ENCODE data around the gene ARHGAP44. TPM values are rescaled to one million over a fixed set of nuclear protein-coding genes. Genes with fewer than 3 reads are reported as not detected.

The ARHGAP44 gene
- total RNA-seq, 1 donor from 2014 or later, result 12.4 TPM

GRCh38 chr17:13030459-13031300 lies 241.4 kb downstream of the ARHGAP44 start:
- Mint-ChIP-seq H3K36me3 (ENCODE audit: insufficient read depth) (peaks cover 4% of the 10 kb centered on the region), H3K27me3 (peaks cover 3% of the 10 kb centered on the region), H3K4me3 (ENCODE audit: low read depth) (no peak overlapping the region), H3K4me1 (ENCODE audit: low read depth) (no peaks in the 10 kb centered on the region), H3K9me3 (ENCODE audit: low read depth) (peaks cover 10% of the 10 kb centered on the region), H3K27ac (no peak overlapping the region)
- peak; percentile 88 for TF ChIP-seq CTCF (IDR thresholded peaks at IDR 0.05; ENCODE audit: unreplicated experiment)
- DNase-seq (ENCODE audit: low spot score, unreplicated experiment), result peak; percentile 45

- Mint-ChIP-seq H3K4me3 (ENCODE audit: low read depth) (no peak overlapping the region), H3K9me3 (ENCODE audit: low read depth) (peaks cover 18% of the 10 kb centered on the region), H3K27ac (no peak overlapping the region), H3K36me3 (ENCODE audit: insufficient read depth) (peaks cover 4% of the 10 kb centered on the region), H3K27me3 (peaks cover 3% of the 10 kb centered on the region), H3K4me1 (ENCODE audit: low read depth) (no peaks in the 10 kb centered on the region)
- peak; percentile 81 for TF ChIP-seq CTCF (IDR thresholded peaks at IDR 0.05; ENCODE audit: unreplicated experiment)
- DNase-seq (ENCODE audit: low spot score, unreplicated experiment), result peak; percentile 26
Measured at GRCh38 chr17:13031718-13032350, 242.5 kb downstream of the ARHGAP44 start.

- peaks cover 7% of the 10 kb centered on the region for H3K27me3 Mint-ChIP-seq
- H3K4me3 Mint-ChIP-seq (ENCODE audit: low read depth), result no peak overlapping the region
- H3K27ac Mint-ChIP-seq, result no peak overlapping the region
- H3K36me3 Mint-ChIP-seq (ENCODE audit: insufficient read depth), result peaks cover 4% of the 10 kb centered on the region
- H3K4me1 Mint-ChIP-seq (ENCODE audit: low read depth), result no peaks in the 10 kb centered on the region
- no peak for DNase-seq (ENCODE audit: low spot score, unreplicated experiment)
- TF ChIP-seq CTCF (IDR thresholded peaks at IDR 0.05; ENCODE audit: unreplicated experiment), result no peak
- peaks cover 24% of the 10 kb centered on the region for H3K9me3 Mint-ChIP-seq (ENCODE audit: low read depth)
Measured at GRCh38 chr17:13035420-13035819, 246.1 kb downstream of the ARHGAP44 start.

- peaks cover 7% of the 10 kb centered on the region for H3K27me3 Mint-ChIP-seq
Measured at GRCh38 chr17:13036751-13037150, 247.5 kb downstream of the ARHGAP44 start.

More at GRCh38 chr17:13036751-13037150, 247.5 kb downstream of the ARHGAP44 start:
- peaks cover 24% of the 10 kb centered on the region for H3K9me3 Mint-ChIP-seq (ENCODE audit: low read depth)
- no peak overlapping the region for H3K4me3 Mint-ChIP-seq (ENCODE audit: low read depth)
- no peak overlapping the region for H3K27ac Mint-ChIP-seq
- no peak for TF ChIP-seq CTCF (IDR thresholded peaks at IDR 0.05; ENCODE audit: unreplicated experiment)
- H3K4me1 Mint-ChIP-seq (ENCODE audit: low read depth), result no peaks in the 10 kb centered on the region
- no peak for DNase-seq (ENCODE audit: low spot score, unreplicated experiment)
- H3K36me3 Mint-ChIP-seq (ENCODE audit: insufficient read depth), result peaks cover 4% of the 10 kb centered on the region
